GM18499 (cell line): ENCODE results near the gene IL32.
A peak's percentile ranks its signal among the peaks of the same experiment; 100 is the strongest.

Experiments used
- ATAC-seq: cut with Tn5 transposase; IDR thresholded peaks from one replicate; pipeline ENCODE4 v1.9.1; 2021; ENCODE audit warnings: moderate number of reproducible peaks; ENCODE audit not compliant: insufficient read depth, unreplicated experiment

Gene IL32

DNA sequence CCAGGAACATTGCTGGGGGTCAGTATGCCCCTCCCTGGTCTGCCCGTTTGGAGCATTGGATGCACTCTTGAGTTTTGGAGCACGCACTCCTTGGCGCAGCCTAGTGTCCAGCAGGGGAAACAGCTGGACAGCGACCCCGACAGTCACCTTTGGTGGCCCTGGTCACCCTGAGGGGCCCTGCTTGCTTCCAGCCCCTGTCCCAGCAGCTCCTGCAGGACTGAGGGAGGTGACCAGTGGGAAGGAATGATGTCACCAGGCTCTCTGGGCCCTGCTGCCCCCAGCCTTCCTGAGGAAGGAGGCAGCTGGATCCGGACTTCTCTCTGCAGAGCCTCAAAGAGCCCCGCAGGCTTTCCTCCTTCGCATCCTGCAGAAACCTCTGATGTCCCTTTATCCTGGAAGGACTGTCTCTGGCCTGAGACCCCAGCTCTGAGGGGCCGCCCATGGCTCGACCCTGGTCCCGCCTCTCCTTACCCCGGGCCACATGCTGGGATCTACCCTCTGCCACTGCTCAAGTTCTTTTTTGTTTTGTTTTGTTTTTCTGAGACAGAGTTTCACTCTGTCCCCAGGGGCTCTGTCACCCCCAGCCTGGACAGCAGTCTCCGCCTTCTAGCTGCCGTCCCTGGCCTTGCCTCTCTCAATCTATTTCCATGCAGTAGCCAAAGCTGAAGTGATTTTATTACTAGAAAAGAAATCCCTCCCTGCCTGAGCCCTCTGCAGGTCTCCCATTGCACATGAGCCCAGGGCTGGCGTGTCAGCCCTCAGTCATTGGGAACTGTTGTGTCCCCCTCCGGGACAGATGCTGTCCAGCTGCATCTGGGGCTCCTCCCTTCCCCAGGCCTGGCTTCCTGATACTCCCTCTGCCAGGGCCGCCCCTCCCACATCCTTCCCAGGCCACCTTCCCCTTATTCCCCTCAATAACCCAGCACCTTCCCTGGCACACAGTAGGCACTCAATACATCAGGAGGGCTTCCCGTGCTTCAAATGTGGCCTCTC lies 22.1 kb downstream of the IL32 start:
- ATAC-seq = no peak

DNA sequence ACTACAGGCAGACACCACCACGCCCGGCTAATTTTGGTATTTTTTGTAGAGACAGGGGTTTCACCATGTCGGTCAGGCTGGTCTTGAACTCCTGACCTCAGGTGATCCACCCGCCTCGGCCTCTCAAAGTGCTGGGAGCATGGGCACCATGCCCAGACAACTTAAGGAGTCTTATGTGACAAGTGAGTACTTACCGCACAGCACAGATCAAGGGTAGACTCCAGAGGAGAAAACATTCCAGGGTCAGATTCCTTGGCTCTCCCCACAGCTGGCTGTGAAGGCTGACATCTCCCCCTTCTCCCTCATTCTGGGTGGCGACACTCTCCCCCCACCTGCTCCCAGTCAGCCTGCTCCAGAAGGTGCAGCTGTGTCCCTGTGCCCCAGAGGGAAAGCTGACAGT lies 23.0 kb downstream of the IL32 start:
- ATAC-seq = no peak

DNA sequence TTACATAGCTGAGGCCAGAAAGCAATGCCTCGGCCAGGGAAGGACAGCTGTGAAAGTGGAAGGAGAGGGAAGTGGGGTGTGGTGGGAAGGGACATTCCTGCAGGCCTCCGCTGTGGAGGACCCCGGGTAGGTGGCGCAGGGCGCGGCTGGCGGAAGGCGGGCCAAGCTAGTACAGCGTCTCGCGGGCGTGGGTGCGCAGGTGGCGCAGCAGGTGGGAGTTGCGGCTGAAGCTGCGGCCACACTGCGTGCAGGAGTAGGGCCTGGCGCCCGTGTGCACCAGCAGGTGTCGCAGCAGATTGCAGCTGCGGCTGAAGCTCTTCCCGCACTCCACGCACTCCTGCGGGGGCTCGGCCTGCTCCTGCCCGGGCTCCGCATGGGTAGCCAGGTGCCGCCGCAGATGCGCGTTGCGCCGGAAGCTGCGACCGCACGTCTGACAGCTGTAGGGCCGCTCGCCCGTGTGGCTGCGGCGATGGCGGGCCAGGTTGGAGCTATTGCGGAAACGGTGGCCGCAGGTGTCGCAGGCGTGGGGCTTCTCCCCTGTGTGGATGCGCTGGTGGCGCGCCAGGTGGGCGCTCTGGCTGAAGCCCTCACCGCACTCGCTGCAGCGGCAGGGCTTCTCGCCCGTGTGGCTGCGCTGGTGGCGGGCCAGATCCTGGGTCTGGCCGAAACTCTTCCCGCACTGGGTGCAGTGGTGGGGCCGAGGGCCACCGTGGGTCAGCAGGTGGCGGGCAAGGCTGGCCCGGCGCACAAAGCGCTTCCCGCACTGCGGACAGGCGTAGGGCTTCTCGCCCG lies 23.7 kb downstream of the IL32 start:
- no peak for ATAC-seq

DNA sequence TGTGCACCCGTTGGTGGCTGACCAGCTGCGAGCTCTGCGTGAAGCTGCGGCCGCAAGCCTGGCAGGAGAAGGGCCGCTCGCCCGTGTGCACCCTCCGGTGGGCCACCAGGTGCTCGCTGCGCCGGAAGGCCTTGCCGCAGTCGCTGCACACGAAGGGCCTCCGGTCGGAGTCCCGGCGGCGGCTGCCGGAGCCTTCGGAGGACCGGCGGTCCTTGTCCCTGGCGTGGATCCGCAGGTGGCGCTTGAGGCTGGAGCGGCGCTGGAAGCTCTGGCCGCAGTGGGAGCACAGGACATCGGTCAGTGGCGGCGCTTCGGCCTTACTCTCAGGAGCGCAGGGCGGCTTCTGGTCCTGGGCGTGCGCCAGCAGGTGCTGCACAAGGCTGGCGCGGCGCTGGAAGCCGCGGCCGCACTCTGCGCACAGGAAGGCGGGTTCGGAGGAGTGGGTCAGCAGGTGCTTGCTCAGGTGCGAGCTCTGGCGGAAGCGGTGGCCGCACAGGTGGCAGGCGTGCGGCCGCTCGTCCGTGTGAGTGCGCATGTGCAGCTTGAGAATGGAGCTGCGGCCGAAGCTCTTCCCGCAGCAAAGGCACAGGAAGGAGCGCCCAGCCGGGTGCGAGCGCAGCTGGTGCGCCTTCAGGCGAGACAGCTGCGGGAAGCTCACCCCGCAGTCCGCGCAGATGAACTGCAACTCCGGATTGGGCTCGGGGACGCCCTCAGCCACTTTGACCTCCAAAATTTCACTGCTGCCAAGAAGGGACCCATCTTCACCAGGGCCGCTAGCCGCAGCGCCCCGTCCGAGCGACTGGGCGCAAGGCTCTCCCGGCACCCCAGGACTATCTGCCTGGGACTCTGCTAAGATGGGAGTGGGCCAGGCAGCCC lies 24.5 kb downstream of the IL32 start:
- no peak for ATAC-seq

DNA sequence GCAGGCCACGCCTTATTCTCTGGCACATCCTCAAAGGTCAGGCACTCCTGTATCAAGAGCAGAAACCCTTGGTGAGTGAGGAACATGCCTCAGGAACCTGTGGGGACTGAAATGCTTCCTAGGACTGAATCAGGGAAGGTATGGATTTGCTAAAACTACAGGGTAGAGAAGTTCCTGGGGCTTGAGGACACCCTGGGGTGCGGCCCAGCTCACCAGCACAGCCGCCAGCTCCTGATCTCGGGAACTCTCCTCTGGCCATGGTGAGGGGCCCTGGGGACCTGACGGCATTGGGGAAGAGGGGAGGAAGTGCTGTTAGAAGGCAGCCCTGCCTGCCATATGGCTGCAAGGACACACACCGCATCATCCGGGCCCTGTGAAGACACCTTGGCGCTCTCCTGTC lies 26.1 kb downstream of the IL32 start:
- ATAC-seq = no peak

DNA sequence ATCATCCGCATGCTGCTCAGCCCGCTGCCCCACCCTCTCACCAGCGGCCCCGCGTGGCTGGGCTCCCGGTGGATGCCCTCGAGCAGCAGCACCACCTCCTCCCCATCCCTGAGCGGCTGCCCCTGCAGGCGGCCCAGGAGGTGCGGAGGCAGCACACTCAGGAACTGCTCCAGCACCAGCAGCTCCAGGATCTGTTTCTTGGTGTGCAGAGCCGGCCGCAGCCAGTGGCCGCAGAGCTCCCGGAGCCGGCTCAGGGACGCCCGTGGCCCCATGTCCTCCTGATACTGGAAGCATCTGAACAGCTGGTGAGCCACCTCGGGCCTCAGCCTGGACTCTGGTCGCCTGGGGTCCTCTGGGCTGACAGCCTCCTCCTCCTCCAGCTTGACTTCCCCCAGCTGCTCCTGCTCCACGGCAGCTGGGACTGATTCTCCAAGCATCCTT lies 27.1 kb downstream of the IL32 start:
- no peak for ATAC-seq

DNA sequence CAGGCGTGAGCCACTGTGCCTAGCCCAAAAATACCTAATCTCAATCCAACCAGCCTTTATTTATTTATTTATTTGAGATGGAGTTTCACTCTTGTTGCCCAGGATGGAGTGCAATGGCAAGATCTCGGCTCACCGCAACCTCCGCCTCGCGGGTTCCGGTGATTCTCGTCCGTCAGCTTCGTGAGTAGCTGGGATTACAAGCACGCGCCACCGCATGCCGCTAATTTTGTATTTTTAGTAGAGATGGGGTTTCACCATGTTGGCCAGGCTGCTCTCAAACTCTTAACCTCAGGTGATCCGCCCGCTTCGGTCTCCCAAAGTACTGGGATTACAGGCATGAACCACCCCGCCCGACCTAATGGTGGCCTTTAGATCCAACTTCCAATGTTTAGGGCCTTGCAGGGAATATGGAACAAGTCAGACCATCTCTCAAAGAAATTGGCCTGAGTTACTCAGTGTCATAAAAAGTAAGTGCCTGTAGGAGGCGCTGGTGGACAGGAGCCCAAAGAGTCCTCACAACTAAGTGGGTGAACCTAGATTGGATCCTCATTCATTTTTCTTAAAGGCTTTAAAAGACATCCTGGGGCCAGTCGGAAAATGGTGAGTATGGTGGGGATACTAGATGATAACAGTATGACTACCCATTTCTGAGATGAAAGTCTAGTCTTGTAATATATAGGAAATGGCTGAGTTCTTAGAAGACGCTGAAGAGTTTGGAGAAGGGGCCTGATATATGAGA lies 29.0 kb downstream of the IL32 start:
- no peak for ATAC-seq

DNA sequence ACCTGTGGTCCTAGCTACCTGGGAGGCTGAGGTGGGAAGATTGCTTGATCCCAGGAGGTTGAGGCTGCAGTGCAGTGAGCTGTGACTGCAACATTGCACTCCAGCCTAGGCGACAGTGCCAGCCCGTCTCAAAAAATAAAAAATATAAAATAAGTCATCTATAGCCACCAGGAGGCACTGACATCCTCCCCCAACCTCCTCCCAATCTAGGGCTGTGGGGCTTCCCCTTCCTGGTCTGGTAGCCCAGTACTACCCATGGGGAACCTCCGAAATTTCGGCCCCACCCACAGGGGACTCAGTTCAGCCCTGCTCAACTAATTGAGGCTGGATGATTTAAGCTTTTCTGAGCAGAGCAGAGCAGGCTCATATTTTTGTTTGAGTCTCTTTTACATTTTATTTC lies 30.4 kb downstream of the IL32 start:
- ATAC-seq = no peak

DNA sequence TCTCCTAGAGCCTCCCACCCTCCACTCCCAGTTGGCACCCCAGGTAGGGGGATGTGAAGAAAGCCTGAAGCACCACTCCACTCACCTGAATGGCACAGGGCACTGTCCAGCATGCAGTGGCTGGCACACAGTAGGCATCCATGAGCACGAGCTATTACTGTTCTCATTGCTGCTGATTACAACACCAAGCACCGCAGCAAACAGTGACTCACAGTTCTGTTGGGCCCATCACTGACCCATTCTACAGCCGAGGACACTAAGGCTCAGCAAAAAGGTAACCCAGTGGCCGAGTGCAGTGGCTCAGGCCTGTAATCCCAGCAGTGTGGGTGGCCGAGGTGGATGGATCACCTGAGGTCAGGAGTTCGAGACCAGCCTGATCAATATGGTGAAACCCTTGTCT lies 30.9 kb downstream of the IL32 start:
- no peak for ATAC-seq

DNA sequence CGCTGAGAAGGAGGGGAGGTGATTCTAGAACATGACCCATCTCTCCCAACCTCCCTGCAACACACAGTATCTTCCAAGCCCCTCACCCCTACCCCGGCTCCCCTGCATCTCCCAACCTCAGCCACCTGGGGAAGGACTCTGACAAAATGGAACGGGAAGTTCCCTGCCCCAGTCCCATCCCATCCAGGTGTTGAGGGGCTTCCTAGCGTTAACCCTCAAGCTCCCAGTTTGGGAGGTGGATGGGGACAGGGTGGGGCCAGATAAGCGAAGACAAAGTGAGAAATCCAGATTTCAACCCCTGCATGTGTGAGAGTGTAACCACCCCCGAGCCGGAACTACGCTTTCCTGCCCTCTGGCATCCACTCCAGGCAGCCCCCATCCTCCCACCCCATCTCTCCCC lies 31.8 kb downstream of the IL32 start:
- no peak for ATAC-seq

DNA sequence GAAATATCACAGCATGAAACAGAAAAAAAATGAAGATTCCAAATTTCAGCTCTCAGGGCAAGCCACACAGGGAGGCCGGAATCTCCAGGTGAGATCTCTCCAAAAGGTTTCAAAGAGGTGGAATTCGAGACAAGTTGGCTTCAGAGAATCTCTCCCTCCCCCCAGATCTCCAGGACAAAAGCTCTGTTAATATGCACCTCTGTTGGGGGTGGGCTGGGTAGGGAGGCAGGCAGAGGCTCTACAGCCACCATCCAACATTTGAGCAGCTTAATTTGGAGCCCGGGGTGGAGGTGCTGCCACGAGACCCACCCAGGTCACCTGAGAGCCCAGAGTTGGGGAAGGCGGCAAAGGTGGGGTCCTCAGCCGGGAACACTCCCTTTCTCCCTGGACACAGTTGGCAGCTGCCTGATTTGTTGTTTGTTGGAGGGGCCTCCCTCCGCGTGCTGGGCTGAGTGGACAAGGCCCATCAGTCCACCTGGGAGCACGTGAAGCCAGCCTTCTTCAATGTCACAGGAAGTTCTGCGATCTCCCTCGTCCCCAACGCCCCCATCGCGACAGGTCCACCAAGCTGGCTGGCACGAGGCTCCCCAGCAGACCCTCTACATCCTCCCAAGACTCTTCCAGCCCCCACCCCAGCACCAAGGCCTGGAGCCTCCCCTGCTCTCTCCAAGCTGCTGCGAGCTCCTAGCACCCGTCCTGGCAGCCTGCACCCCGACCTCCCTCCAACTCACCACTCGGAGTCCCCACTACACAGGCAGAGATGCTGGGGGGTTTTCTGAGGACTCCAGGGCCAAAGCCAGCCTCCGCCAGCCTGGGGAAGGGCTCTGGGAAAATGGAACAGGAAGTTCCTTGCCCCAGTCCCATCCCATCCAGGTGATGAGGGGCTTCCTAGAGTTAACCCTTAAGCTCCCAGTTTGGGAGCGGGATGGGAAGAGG lies 33.3 kb downstream of the IL32 start, which contains the start of gene ZSCAN10:
Gene ZSCAN10, minus strand, starts transcription at position 836 of the 936 bp plus-strand sequence. CDS start 6,357 bp downstream, outside the sequence.
- ATAC-seq = no peak

DNA sequence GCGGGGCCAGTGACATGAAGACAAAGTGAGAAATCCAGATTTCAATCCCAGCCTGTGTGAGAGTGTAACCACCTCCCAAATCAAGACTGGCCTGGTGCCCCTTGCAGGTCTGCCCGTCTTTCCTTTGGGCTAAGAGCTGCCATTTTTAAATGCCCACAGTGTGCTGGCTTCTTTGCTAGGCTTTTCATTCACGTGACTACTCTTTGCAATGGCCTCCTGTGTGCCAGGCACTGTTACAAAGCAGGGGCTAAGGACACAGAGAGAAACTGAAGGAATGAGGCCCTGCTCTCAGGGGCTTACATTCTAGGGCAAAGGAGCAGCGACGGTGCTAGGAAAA lies 33.9 kb downstream of the IL32 start:
- ATAC-seq = no peak

DNA sequence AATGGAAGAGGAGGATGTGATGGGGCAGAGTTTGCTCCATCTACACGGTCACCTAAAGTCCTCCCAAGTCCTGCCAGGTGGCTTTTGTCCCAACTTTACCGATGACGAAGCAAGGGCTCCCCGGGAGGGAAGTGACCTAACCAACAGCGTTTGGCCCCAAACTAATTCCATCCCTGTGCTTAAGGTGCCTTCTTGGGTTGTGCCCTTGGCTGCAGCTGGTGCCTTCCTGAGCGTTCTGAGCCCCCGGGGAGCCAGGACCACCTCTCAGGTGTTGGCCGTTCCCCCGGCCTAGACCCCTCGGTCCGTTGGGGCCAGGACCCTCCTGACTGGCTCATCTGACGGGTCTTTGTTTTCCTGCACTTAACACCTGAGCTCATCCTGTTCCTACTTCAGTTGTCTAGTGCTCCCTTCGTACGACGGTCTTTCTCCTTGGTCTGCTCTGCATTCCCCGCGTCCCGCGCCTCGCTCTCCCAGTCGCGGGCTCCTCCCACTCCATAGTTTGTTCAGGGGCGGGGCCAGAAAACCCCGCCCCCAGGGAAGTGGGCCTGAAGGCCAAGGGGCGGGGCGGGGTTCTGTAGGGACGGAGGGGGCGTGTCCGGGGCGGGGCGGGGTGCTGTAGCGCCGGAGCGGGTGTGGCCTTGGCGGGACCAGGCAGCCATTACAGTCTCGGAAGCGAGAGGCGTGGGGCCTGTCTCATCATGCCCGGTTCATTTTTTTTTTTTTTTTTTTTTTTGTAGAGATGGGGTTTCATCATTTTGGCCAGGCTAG lies 34.5 kb downstream of the IL32 start:
- ATAC-seq = no peak

DNA sequence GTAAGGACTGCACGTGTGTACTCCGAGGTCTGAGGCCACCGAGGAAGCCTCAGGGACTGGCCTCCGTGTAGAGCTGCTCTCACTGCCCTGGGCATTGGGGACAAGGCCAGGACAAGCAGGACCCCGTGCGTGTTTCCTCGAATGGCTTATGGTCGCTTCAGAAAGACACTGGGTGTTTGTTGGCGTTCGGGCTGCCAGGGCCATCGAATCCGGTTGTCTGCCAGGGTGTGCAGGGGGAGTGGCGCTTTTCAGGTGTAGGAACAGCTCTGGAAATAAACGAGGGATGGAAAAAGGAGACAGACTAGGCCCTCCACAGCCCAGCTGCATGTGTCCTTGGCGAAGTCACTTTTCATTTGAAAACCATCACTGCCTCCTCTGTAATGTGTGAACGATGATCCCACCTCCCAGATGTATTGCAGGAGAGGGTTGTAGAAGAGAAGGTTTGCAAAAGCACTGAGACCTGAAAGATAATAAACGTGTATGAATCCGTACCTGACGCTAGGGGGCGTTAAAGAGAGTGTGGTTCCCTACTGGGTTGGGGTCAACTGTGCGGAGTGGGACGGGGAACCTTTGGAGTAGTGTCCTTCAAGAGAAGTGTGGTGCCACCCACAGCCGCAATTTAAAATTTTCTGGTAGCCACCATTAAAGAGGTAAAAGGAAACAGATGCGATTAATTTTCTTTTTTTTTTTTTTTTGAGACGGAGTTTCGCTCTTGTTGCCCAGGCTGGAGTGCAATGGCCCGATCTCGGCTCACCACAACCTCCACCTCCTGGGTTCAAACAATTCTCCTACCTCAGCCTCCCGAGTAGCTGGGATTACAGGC lies 35.8 kb downstream of the IL32 start:
- ATAC-seq = no peak

DNA sequence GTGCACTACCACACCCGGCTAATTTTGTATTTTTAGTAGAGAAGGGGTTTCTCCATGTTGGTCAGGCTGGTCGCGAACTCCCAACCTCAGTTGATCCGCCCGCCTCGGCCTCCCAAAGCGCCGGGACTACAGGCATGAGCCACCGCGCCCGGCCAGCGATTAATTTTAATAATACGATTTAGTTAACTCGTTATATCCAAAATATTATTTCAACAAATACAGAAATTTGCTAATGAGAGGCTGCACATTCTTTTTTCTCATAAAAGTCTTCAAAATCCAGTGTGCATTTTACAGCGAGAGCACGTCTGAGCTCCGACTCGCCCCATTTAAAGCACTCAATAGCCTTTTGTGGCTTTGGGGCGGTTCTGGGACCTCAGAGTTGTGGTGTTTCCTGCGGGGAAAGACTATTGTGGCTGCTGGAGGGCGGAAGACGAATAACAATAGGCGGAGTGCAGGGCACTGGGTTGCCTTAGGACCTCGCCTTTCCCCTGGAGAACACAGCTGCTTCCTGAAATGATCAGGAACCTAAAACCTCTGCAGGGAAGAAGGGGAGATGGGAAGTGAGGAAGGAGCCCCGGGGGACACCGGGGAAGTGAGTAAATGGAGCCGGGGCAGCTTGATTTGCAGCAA lies 36.5 kb downstream of the IL32 start:
- ATAC-seq = no peak

DNA sequence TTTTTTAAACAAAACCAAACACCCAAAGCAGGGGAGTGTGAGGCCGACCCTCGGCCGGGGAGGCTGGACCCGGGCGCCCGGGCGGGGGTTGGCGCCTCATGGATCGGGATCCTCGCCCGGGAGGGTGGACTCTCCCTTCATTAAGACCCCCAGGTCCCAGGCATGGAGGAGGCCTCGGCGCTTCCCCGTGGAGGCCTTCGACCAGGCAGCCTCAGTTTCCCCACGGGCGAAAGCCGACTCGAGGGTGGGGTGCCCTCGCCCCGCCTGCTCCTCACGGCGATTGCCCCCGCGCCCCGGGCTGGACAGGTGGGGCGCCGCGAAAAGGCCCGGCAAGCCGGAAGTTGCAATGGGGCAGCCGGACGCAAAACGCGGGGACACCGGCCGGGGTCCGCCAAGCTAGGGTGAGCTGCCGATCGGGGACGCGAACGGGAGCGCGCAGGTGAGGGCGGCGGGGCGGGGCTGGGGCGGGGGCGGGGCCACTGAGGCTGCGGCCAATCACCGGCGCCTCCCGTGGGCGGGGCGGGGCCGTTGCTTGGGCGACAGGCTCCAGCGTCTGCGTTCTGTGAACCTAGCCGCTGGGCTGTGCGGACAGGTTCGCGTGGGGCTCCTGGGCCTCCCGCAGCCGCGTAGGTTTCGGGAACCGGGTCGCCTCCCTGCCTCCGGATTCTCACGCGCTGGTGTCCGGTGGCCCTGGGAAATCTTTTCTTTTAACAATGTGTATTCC lies 40.9 kb downstream of the IL32 start:
- peak; percentile 44 for ATAC-seq
